ENCODE data around the gene NPIPB13.
"Not testable (repeated sequence)": the region's sequence is repeated elsewhere in the genome, so short reads cannot be mapped to it uniquely, and the experiment has no call there.

NPIPB13 gene

GRCh38 chr16:30248379-30248778 is at the start of gene NPIPB13:
TSS of gene NPIPB13 (minus strand) at chr16:30248479. CDS start at chr16:30245573, 2,906 bp downstream.
- DNase-seq (ENCODE audit: low read depth in 3 of 3): not testable (repeated sequence)

- DNase-seq (ENCODE audit: low read depth in 3 of 3): not testable (repeated sequence)
Measured at GRCh38 chr16:30282357-30282756, 34.1 kb upstream of the NPIPB13 start.

DNA sequence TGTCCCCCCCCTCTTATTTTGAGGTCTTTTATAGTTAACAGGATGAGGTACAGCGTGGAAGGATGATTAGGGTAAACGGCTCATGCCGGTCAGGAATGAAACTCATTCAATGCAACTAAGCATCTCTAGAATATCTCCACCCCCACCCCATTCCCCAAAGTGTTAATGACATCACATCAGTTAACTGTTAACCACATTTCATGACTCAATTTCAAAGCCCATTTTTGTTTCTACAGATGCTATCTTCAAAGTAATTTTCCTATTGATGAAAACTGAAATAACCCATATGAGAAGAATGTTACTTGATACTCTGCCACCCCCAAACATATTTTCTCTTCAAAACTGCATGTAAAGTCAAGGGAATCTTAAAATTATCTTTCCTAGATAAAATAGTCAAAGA is 30.2 kb upstream of the NPIPB13 start:
- DNase-seq (ENCODE audit: low read depth in 3 of 3): not testable (repeated sequence)

DNA sequence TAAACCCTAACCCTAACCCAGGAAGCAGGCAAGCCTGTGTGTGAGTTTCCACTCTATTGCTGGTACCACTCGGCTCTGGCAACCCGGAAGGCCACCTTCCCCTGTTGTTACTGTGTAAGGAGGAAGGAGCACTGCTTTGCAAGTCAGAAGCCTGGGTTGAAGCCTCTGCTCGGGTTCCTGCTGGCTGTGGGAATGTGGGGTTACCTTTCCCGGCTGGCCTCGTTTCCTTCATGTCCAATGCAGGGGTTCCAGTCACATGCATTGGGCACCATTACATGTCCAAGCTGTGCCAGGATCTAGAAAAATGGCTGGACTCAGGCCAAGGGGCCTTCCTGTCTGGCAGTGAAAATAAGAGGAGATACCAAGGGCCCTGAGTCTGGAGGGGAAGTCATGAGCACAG is 31.2 kb downstream of the NPIPB13 start:
- not testable (repeated sequence) for DNase-seq (ENCODE audit: low read depth in 3 of 3)

- DNase-seq (ENCODE audit: low read depth in 3 of 3): not testable (repeated sequence)
Measured at GRCh38 chr16:30211414-30211813, 36.9 kb downstream of the NPIPB13 start.

DNA sequence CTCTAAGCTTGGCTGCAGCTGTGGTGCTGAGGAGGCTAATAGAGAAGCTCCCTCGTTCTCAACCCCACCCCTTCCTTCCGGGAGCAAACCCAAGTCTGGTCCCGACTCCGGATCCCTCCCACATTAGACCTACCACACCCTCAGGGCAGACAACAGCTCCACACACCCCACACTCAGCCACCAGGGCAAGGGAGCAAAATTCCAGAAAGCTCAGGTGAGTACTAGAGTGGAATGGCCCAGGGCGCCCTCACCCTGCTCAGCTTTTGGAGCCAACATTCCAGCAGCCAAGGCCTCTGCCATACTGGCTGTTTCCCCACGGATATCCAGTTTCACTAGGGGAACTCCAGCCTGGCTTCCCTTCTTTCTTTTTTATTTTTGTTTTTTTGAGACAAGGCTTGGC is 39.2 kb downstream of the NPIPB13 start:
- DNase-seq (ENCODE audit: low read depth in 3 of 3): not testable (repeated sequence)

GRCh38 chr16:30207063-30207704 is 41.1 kb downstream of the NPIPB13 start:
- not testable (repeated sequence) for DNase-seq (ENCODE audit: low read depth in 3 of 3)

GRCh38 chr16:30206252-30206651 is 42.0 kb downstream of the NPIPB13 start:
- not testable (repeated sequence) for DNase-seq (ENCODE audit: low read depth in 3 of 3)

DNA sequence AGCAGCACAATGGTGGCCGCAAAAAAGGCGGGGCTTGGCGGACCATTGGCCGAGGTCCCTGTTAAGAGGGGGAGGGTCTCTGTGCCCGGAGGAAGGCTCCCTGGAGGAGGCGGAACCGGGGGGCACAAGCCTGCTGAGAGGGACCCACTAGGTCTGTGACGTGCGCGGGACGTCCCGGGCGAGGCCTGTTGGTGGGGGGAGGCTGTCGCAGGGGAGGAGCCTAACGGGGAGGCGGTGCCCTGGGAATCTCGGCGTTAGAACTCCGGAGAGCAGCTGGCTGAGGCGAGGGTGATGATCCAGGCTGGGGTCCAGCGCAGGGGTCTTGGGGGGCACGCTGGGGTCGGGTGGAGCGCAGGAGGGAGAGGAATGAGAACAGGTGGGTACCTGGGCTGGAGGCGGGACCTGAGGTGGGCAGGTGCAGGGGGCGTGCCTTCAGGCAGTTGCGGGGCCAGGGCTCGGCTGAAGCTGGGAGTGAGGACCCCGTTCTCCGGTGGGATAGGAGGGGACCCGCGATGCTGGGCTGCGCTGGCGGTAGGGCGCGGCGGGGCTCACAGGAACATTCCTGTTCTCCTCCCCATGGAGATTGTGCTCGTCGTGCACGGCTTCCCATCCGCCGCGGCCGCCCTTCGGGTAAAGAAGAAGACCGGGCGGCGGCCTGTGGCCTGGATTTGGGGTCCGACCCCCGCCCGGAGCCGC is 42.6 kb downstream of the NPIPB13 start:
- not testable (repeated sequence) for DNase-seq (ENCODE audit: low read depth in 3 of 3)

DNA sequence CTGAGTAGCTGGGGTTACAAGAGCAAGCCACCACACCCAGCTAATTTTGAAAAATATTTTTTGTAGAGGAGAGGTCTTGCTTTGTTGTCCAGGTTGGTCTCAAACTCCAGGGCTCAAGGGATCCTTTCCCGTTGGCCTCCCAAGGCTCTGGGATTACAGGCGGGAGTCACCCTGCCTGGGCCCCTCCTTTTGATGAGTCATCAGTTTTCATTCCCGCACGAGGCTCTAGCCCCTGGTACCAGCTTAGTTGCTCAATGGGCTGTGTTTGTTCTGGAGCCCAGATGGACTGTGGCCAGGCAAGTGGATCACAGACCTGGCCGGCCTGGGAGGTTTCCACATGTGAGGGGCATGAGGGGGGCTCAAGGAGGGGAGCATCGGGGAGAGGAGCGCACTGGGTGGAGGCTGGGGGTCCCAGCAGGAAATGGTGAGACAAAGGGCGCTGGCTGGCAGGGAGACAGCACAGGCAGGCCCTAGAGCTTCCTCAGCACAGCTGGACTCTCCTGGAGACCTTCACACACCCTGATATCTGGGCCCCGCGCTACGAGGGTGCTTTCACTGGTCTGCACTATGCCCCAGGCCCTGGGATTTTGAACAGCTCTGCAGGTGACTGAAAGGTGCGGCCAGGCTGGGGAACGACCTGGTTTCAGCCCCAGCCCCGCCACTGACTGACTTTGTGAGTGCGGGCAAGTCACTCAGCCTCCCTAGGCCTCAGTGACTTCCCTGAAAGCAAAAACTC is 48.5 kb downstream of the NPIPB13 start:
- DNase-seq (ENCODE audit: low read depth in 3 of 3): not testable (repeated sequence)

DNA sequence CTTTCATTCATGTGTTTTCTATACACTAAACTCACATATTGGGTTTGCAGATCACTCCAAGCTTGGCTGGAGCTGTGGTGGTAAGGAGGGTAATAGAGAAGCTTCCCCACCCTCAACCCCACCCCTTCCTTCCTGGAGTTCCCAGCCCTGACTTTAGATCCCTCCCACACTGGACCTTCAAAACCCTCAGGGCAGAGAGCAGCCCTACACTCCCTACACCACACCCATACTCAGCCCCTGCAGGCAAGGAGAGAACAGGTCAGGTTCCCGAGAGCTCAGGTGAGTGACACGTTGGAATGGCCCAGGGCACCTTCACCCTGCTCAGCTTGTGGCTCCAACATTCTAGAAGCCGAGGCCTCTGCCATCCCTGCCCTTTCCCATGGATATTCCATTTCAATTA is 49.2 kb downstream of the NPIPB13 start, which contains the start of gene SULT1A3:
SULT1A3 (plus strand) TSS at position 207 of the 400 bp plus-strand sequence. CDS start 1,474 bp downstream, outside the sequence.
- not testable (repeated sequence) for DNase-seq (ENCODE audit: low read depth in 3 of 3)
